Measurements from ENCODE around the gene SPATA13.
"Not testable (repeated sequence)": the region's sequence is repeated elsewhere in the genome, so short reads cannot be mapped to it uniquely, and the experiment has no call there.

The SPATA13 gene

GRCh38 chr13:24339937-24340607, 179.6 kb downstream of the SPATA13 start:
- TF ChIP-seq ZNF274 (IDR thresholded peaks at IDR 0.05; ENCODE audit: low read depth, low read length) = no peak
- no peak overlapping the region for H3K4me3 ChIP-seq (ENCODE audit: low read length)

- no peak for TF ChIP-seq ZNF274 (IDR thresholded peaks at IDR 0.05; ENCODE audit: low read depth, low read length)
- no peak overlapping the region for H3K4me3 ChIP-seq (ENCODE audit: low read length)
Observed at GRCh38 chr13:24340608-24340955, 180.1 kb downstream of the SPATA13 start.

- no peak overlapping the region for H3K4me3 ChIP-seq (ENCODE audit: low read length)
- no peak for TF ChIP-seq ZNF274 (IDR thresholded peaks at IDR 0.05; ENCODE audit: low read depth, low read length)
Observed at GRCh38 chr13:24341439-24341838, 180.9 kb downstream of the SPATA13 start.

GRCh38 chr13:24348385-24348784, 187.9 kb downstream of the SPATA13 start:
- no peak overlapping the region for H3K4me3 ChIP-seq (ENCODE audit: low read length)
- no peak for TF ChIP-seq ZNF274 (IDR thresholded peaks at IDR 0.05; ENCODE audit: low read depth, low read length)

- TF ChIP-seq ZNF274 (IDR thresholded peaks at IDR 0.05; ENCODE audit: low read depth, low read length) = no peak
- no peak overlapping the region for H3K4me3 ChIP-seq (ENCODE audit: low read length)
Observed at GRCh38 chr13:24348797-24349515, 188.4 kb downstream of the SPATA13 start.

GRCh38 chr13:24349778-24350664, 189.5 kb downstream of the SPATA13 start:
- not testable (repeated sequence) for H3K4me3 ChIP-seq (ENCODE audit: low read length)

GRCh38 chr13:24351423-24351822, 190.9 kb downstream of the SPATA13 start:
- no peak for TF ChIP-seq ZNF274 (IDR thresholded peaks at IDR 0.05; ENCODE audit: low read depth, low read length)
- no peak overlapping the region for H3K4me3 ChIP-seq (ENCODE audit: low read length)

GRCh38 chr13:24353736-24354135, 193.2 kb downstream of the SPATA13 start:
- TF ChIP-seq ZNF274 (IDR thresholded peaks at IDR 0.05; ENCODE audit: low read depth, low read length) = no peak

GRCh38 chr13:24355103-24355502, 194.6 kb downstream of the SPATA13 start:
- H3K4me3 ChIP-seq (ENCODE audit: low read length) = no peak overlapping the region
- TF ChIP-seq ZNF274 (IDR thresholded peaks at IDR 0.05; ENCODE audit: low read depth, low read length) = no peak

More at GRCh38 chr13:24353736-24354135, 193.2 kb downstream of the SPATA13 start:
- no peak overlapping the region for H3K4me3 ChIP-seq (ENCODE audit: low read length)

- no peak for TF ChIP-seq ZNF274 (IDR thresholded peaks at IDR 0.05; ENCODE audit: low read depth, low read length)
- no peak overlapping the region for H3K4me3 ChIP-seq (ENCODE audit: low read length)
Observed at GRCh38 chr13:24356270-24356669, 195.8 kb downstream of the SPATA13 start.
